ENCODE data around the gene TULP4. TPM values are rescaled to one million over a fixed set of nuclear protein-coding genes. Genes with fewer than 3 reads are reported as not detected.
"Not testable (repeated sequence)": the region's sequence is repeated elsewhere in the genome, so short reads cannot be mapped to it uniquely, and the experiment has no call there.

TULP4 gene
- total RNA-seq, 1 experiment from 2014 or later, result 82.0 TPM

DNA sequence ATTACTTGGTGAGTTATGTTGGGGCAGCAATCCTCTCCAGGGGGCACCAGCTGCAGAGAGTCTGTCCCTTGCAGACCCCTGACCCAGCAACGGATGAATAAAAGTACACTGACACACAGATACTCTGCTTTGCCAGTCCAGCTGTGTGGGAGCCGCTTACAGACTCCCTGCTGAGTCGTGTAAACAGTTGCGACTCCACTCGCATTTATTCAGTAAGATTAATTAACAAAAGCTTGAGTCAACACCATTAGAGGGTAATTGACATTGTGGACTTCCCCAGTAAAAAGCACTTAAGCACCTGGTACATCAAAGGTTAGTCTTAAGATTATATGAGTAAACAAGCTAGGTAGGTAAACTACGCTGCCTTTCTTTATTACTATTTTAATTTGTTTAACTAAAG is 155.7 kb downstream of the TULP4 start:
- ChIA-PET POLR2A (ENCODE audit: low non-redundant PET) (no interaction called here), CTCF (no interaction called here)
- BruUV-seq (replicated peaks), result no TSS peak

GRCh38 chr6:158468666-158469065 is 156.4 kb downstream of the TULP4 start:
- no TSS peak for BruUV-seq (replicated peaks)
- CTCF ChIA-PET, result no interaction called here
- H3K27me3 ChIP-seq (replicated peaks; ENCODE audit: insufficient read depth, low read depth, low read length, poor library complexity), result no peaks in the 10 kb centered on the region
- no peak overlapping the region for H3K27ac ChIP-seq (ENCODE audit: low read depth, low read length, poor library complexity, severe bottlenecking)
- POLR2A ChIA-PET (ENCODE audit: low non-redundant PET), result no interaction called here
- peaks cover 5% of the 10 kb centered on the region for H3K9me3 ChIP-seq (ENCODE audit: low read depth, low read length, poor library complexity, severe bottlenecking)
- intact Hi-C loops (cut with micrococcal nuclease; ENCODE audit: unreplicated experiment), result loop anchor here (10.0 kb wide), 1 partner anchor 136 kb away; no protein-coding TSS in a partner anchor
- peaks cover 34% of the 10 kb centered on the region for H3K4me1 ChIP-seq (ENCODE audit: insufficient read depth, low read length, poor library complexity, severe bottlenecking)
- peak; percentile 62 for DNase-seq (ENCODE audit: low spot score)
- H3K36me3 ChIP-seq (ENCODE audit: insufficient read depth, low read length, poor library complexity, severe bottlenecking), result peaks cover 4% of the 10 kb centered on the region
- no peak for TF ChIP-seq EZH2 (IDR thresholded peaks at IDR 0.05; ENCODE audit: borderline replicate concordance, low read depth, low read length, poor library complexity, severe bottlenecking)
- TF ChIP-seq, protein P1, sequence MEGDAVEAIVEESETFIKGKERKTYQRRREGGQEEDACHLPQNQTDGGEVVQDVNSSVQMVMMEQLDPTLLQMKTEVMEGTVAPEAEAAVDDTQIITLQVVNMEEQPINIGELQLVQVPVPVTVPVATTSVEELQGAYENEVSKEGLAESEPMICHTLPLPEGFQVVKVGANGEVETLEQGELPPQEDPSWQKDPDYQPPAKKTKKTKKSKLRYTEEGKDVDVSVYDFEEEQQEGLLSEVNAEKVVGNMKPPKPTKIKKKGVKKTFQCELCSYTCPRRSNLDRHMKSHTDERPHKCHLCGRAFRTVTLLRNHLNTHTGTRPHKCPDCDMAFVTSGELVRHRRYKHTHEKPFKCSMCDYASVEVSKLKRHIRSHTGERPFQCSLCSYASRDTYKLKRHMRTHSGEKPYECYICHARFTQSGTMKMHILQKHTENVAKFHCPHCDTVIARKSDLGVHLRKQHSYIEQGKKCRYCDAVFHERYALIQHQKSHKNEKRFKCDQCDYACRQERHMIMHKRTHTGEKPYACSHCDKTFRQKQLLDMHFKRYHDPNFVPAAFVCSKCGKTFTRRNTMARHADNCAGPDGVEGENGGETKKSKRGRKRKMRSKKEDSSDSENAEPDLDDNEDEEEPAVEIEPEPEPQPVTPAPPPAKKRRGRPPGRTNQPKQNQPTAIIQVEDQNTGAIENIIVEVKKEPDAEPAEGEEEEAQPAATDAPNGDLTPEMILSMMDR (conservative IDR thresholded peaks at IDR 0.05; ENCODE audit: low read depth, low read length), result peak; percentile 46
- H3K4me3 ChIP-seq (ENCODE audit: low read depth, low read length, poor library complexity, severe bottlenecking), result no peak overlapping the region

More for the DNA sequence above, 155.7 kb downstream of the TULP4 start:
- no peak for TF ChIP-seq EZH2 (IDR thresholded peaks at IDR 0.05; ENCODE audit: borderline replicate concordance, low read depth, low read length, poor library complexity, severe bottlenecking)
- TF ChIP-seq, protein P1 (conservative IDR thresholded peaks at IDR 0.05; ENCODE audit: low read depth, low read length), result no peak
- H3K27ac ChIP-seq (ENCODE audit: low read depth, low read length, poor library complexity, severe bottlenecking), result no peak overlapping the region
- H3K36me3 ChIP-seq (ENCODE audit: insufficient read depth, low read length, poor library complexity, severe bottlenecking), result peaks cover 4% of the 10 kb centered on the region
- DNase-seq (ENCODE audit: low spot score), result no peak
- no peaks in the 10 kb centered on the region for H3K27me3 ChIP-seq (replicated peaks; ENCODE audit: insufficient read depth, low read depth, low read length, poor library complexity)
- H3K9me3 ChIP-seq (ENCODE audit: low read depth, low read length, poor library complexity, severe bottlenecking), result peaks cover 5% of the 10 kb centered on the region
- intact Hi-C loops (cut with micrococcal nuclease; ENCODE audit: unreplicated experiment), result loop anchor here (10.0 kb wide), 1 partner anchor 137 kb away; no protein-coding TSS in a partner anchor
- peaks cover 27% of the 10 kb centered on the region for H3K4me1 ChIP-seq (ENCODE audit: insufficient read depth, low read length, poor library complexity, severe bottlenecking)
- no peak overlapping the region for H3K4me3 ChIP-seq (ENCODE audit: low read depth, low read length, poor library complexity, severe bottlenecking)

DNA sequence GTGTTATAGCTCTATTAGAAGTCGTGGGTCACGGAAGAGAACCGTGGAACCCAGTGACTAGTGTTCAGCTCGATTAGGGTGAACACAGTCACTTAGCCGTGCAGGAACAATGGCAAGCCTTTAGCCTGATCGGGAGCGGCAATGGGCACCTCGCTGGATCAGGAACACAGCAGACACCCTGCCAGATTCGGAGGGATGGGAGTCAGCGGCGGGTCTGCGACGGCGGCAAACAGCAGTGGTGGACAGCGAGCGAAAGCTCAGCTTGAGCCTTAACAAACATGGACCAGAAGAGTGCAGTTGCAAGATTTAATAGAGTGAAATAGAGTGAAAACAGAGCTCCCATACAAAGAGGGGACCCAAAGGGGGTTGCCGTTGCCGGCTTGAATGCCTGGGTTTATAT is 157.8 kb downstream of the TULP4 start:
- BruUV-seq (replicated peaks); DNase-seq (ENCODE audit: low spot score); H3K36me3 ChIP-seq (ENCODE audit: insufficient read depth, low read length, poor library complexity, severe bottlenecking): not testable (repeated sequence)

DNA sequence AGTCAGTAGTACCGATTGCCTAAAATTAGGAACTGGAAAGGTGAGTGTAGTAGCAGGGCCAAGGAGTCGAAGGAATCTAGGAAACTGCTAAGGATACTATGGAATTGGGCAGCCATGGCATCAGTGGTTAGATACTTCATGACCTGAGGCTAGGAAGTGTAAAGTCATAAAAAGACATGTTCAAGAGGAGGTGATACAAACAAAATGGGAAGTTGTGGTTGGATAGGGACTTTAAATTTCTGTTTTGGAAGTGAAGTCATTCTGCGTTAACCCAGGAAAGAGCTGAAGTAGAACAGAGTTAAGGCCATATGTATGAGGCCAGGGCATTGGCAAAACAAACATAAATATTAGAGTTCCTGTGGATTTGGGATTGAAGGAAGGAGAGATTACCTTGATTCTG is 159.1 kb downstream of the TULP4 start:
- no peaks in the 10 kb centered on the region for H3K9me3 ChIP-seq (ENCODE audit: low read depth, low read length, poor library complexity, severe bottlenecking)
- no peak overlapping the region for H3K4me3 ChIP-seq (ENCODE audit: low read depth, low read length, poor library complexity, severe bottlenecking)
- H3K27me3 ChIP-seq (replicated peaks; ENCODE audit: insufficient read depth, low read depth, low read length, poor library complexity), result no peaks in the 10 kb centered on the region
- POLR2A ChIA-PET (ENCODE audit: low non-redundant PET), result no interaction called here
- TF ChIP-seq, protein P1 (conservative IDR thresholded peaks at IDR 0.05; ENCODE audit: low read depth, low read length), result no peak
- no peak for TF ChIP-seq EZH2 (IDR thresholded peaks at IDR 0.05; ENCODE audit: borderline replicate concordance, low read depth, low read length, poor library complexity, severe bottlenecking)
- peaks cover 61% of the 10 kb centered on the region for H3K4me1 ChIP-seq (ENCODE audit: insufficient read depth, low read length, poor library complexity, severe bottlenecking)
- intact Hi-C loops (cut with micrococcal nuclease; ENCODE audit: unreplicated experiment), result loop anchor here (5.0 kb wide), 1 partner anchor 249 kb away; no protein-coding TSS in a partner anchor
- H3K36me3 ChIP-seq (ENCODE audit: insufficient read depth, low read length, poor library complexity, severe bottlenecking), result no peaks in the 10 kb centered on the region
- peak overlapping the region; percentile 85 for H3K27ac ChIP-seq (ENCODE audit: low read depth, low read length, poor library complexity, severe bottlenecking)
- no TSS peak for BruUV-seq (replicated peaks)
- CTCF ChIA-PET, result interaction anchor here (1.1 kb wide), 1 partner anchor 47 kb away, joined by 3 read pairs; no protein-coding TSS in a partner anchor
- DNase-seq (ENCODE audit: low spot score), result no peak

More for the DNA sequence above, 157.8 kb downstream of the TULP4 start:
- H3K27me3 ChIP-seq (replicated peaks; ENCODE audit: insufficient read depth, low read depth, low read length, poor library complexity); H3K27ac ChIP-seq (ENCODE audit: low read depth, low read length, poor library complexity, severe bottlenecking); H3K9me3 ChIP-seq (ENCODE audit: low read depth, low read length, poor library complexity, severe bottlenecking); H3K4me3 ChIP-seq (ENCODE audit: low read depth, low read length, poor library complexity, severe bottlenecking); POLR2A ChIA-PET (ENCODE audit: low non-redundant PET); CTCF ChIA-PET: not testable (repeated sequence)
- peaks cover 48% of the 10 kb centered on the region for H3K4me1 ChIP-seq (ENCODE audit: insufficient read depth, low read length, poor library complexity, severe bottlenecking)
- intact Hi-C loops (cut with micrococcal nuclease; ENCODE audit: unreplicated experiment), result loop anchor here (5.0 kb wide), 1 partner anchor 248 kb away; no protein-coding TSS in a partner anchor

Data from A673 (cell line).